DOHH2 (cell line): ENCODE measurements around the gene KLHL18.

Source experiments
- EZH2phosphoT487 ChIP-seq: fragments of 200-600 bp; sonication (generic); IDR thresholded peaks from 2 replicates; pipeline ENCODE4 v1.6.1; 2017; ENCODE audit warnings: borderline replicate concordance, mild to moderate bottlenecking, antibody characterized with exemption, low read length, moderate library complexity, mixed read lengths
- TF ChIP-seq, protein P1 (sequence below): fragments of 200-600 bp; sonication (generic); IDR thresholded peaks from one replicate; pipeline ENCODE4 v1.5.1; 2014; ENCODE audit warnings: antibody characterized with exemption, mild to moderate bottlenecking, low read depth, low read length; ENCODE audit not compliant: poor library complexity, severe bottlenecking

DNA sequence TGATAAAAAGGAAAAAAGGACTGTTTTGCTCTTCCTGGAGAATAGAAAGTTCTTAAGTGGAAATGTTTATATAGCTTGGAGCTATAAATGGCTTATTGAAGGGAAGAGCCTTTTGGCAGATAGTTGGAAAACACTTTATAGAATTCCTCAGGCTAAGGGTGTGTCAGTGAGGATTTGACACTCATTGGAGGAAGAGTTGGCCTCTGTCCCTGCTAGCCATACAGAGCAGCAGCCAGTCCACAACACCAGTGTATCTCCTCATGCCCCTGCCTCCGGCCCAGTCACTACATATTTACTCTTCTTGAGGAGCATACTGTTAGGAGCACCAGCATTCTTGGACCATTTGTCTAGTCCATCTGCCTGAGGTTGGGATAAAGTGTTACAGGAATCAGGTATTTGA lies 36.2 kb downstream of the KLHL18 start:
- TF ChIP-seq, protein P1, sequence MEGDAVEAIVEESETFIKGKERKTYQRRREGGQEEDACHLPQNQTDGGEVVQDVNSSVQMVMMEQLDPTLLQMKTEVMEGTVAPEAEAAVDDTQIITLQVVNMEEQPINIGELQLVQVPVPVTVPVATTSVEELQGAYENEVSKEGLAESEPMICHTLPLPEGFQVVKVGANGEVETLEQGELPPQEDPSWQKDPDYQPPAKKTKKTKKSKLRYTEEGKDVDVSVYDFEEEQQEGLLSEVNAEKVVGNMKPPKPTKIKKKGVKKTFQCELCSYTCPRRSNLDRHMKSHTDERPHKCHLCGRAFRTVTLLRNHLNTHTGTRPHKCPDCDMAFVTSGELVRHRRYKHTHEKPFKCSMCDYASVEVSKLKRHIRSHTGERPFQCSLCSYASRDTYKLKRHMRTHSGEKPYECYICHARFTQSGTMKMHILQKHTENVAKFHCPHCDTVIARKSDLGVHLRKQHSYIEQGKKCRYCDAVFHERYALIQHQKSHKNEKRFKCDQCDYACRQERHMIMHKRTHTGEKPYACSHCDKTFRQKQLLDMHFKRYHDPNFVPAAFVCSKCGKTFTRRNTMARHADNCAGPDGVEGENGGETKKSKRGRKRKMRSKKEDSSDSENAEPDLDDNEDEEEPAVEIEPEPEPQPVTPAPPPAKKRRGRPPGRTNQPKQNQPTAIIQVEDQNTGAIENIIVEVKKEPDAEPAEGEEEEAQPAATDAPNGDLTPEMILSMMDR = no peak
- no peak for TF ChIP-seq EZH2phosphoT487
